Eye (tissue), 1 donor: ENCODE results near the gene ITIH1.

Source experiments
- DNase-seq: peaks from one replicate; pipeline ENCODE4 v3.0.0-alpha.2; 2015

ITIH1 gene

GRCh38 chr3:52790741-52791140, 13.3 kb downstream of the ITIH1 start:
- DNase-seq = no peak

DNA sequence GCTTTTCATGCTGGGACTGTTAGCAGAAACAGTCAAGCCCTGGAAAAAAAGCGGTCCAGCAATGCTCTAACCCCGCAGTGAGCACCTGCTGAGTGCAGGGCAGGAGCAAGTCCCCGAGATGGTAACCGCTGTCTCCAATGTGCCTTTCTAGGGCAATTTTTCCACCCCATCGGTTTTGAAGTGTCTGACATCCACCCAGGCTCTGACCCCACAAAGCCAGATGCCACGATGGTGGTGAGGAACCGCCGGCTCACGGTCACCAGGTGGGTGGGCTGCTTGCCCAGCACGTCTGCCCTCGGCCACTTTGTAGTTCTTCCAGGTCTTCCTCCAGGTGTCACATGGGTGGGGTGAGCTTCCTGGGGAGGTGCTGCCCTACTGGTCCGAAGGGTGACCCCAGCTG, 14.0 kb downstream of the ITIH1 start:
- peak; percentile 91 for DNase-seq

DNA sequence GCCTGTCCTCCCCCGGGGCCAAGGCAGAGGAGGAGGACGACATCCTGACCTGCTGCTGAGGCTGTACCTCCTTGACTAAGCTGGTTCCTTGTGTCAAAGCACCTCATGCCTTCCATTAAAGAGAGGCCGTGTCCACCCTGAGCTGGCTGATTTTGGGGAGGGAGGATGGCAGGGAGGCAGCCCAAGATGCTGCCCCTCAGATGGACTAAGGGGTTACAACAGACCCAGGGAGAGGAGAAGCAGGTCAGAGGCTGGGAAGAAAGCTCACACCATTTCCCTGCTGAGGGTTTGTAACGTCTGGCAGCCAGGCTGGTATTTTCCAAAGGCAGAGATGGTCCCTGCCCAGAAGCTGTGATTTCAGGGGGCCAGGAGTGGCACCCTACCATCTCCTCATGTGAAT, 14.5 kb downstream of the ITIH1 start:
- no peak for DNase-seq

- DNase-seq = no peak
These were observed 15.0 kb downstream of the ITIH1 start for GRCh38 chr3:52792413-52792812.

GRCh38 chr3:52792961-52793695, 15.7 kb downstream of the ITIH1 start:
- DNase-seq = no peak

- DNase-seq = peak; percentile 62
These were observed 16.6 kb downstream of the ITIH1 start for GRCh38 chr3:52793702-52794611.

- no peak for DNase-seq
These were observed 17.3 kb downstream of the ITIH1 start, which contains the start of gene ITIH3 for GRCh38 chr3:52794612-52795099. Gene ITIH3 (plus strand): TSS chr3:52794796. CDS start chr3:52794804, 8 bp downstream.

DNA sequence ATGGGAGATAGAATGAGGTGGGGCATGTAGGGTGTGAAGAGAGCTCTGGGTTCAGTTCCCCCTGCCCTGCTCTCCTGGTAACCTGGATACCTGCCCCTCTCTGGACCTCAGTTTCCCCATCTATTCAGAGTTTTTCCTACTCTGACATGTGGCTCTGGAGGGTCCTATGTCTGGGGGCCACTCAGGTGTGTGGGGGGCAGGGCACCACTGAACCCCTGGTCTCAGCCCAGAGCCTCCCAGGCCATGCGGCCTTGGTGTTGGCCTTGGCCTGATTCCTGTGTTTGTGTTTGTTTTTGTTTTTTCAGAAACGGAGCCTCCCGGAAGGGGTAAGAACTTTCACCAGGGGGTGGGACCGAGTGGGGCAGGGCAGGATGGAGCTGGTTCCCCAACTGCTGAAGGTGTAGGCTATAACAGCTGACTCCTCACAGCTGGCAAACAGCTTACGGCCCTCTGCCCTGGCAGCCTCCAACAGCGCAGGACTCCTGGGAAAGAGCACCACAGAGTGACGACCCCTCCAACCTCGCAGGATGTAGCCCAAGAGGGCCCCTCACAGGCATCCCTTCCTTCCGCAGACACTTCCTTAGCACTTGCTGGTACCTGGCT, 18.0 kb downstream of the ITIH1 start:
- DNase-seq = no peak

DNA sequence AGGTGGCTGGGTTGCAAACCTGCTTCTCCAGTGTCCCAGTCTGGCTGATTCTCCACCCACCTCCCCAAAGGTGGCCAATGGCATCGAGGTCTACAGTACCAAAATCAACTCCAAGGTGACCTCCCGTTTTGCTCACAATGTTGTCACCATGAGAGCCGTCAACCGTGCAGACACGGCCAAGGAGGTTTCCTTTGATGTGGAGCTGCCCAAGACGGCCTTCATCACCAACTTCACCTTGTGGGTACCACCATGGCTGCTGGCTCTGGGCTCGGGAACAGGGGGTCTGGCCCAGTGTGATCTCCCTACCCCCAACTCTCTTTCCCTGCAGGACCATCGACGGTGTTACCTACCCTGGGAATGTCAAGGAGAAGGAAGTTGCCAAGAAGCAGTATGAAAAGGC, 19.0 kb downstream of the ITIH1 start:
- DNase-seq = no peak

DNA sequence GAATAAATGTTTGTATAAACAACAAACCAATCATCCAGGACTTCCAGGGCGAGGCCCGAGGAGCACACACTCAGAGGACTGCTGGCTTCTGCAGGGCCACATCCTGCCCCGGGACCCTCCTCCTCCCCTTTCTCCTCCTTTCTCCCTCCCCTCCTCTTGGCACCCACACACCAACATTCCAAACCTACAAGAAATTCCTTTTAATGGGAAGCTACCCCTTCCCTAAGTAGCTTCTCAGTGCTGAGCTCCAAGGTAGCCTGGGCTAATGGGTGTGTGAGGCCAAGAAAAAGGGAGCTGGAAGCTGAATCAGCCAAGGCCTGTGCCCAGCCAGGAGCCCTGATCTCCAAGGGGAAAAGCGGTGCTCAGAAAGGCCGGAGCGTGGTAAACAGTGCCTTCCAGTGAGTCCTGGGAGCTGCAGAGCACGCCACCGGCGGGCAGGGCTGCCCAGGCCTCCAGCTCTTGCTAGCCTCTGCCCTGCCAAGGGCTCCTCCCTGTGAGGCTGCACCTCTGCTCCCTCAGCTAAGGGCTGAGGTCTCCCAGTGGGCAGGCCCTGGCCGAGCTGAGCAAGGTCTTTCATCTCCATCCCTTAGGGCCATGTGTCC, 21.1 kb downstream of the ITIH1 start:
- DNase-seq = no peak

- no peak for DNase-seq
These were observed 21.6 kb downstream of the ITIH1 start for GRCh38 chr3:52798978-52799476.

DNA sequence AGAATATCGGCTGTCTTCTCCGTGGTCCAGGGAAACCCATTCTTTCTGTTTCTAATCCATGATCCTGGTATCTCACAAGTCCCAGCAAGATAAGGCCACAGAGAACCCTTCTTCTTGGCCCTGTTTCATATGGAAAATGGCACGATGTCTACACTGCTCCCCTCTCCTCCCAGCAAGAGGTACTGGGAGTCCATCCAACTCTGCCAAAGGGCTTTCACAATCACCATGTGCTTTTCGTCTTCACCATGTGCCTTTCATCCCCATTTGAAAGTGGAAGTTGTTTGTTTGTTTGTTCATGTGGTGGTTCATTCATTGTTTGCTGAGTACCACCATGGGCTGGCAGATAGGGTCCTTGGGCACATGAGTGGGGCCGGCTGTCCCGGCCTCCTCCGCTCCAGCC, 22.7 kb downstream of the ITIH1 start:
- DNase-seq = no peak

DNA sequence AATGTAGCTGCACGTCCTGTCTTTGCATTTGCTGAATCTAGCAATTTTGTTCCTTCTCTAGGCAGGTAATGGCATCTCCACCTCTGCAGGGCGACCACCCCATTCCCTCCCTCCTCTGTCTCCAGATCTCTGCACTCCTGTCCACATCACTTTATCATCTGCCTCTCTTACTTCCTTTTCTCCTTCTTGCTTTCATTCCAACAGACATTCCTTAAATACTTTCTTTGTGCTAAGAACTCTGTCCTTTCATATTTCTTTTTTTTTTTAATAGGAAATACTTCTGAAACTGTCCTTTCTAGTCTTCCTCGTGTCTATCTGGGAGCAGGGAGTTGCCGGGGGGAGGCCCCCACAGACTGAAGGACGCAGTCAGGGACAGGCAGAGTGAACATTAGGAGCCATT, 24.4 kb downstream of the ITIH1 start:
- DNase-seq = no peak

DNA sequence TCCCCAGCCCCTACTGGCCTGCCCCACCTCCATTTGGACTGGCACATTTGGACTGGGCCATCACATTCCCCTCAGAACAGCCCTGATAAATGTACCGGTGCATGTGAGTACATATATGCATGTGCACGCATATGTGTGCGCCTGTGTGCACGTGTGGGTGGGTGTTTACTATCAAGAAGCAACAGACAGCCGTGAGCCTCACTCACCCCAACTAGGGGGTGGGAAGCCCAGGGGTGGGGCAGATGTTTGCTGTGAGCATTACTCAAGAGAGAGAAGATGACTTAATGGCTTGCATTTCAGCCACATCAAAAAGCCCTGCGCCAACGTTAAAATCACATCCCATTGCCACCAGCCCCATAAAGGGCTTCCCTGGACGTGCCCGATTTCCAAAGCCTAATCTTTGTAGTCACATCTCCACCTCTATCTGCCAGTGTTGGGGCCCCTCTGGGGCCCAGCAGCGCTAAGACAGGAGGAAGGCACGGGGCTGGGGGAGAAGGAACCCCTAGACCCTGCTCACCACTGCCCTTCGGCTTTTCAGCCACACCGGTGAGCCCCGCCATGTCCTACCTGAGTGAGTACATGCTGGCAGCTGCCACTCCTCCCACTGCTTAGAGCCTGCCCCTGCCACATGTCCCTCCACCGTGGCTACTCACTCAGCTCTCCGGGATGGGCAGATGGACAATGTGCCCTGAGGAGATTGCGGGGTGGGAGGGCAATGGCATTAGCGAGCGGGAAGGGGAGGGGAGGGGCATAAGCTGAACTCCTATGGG, 28.1 kb downstream of the ITIH1 start:
- peak; percentile 36 for DNase-seq

GRCh38 chr3:52809149-52809548, 31.8 kb downstream of the ITIH1 start:
- DNase-seq = no peak

- DNase-seq = no peak
These were observed 32.4 kb downstream of the ITIH1 start for GRCh38 chr3:52809662-52810377.

GRCh38 chr3:52810923-52811322, 33.5 kb downstream of the ITIH1 start:
- DNase-seq = no peak

- no peak for DNase-seq
These were observed 34.1 kb downstream of the ITIH1 start for GRCh38 chr3:52811452-52812011.

- no peak for DNase-seq
These were observed 36.4 kb downstream of the ITIH1 start for GRCh38 chr3:52813810-52814209.

DNA sequence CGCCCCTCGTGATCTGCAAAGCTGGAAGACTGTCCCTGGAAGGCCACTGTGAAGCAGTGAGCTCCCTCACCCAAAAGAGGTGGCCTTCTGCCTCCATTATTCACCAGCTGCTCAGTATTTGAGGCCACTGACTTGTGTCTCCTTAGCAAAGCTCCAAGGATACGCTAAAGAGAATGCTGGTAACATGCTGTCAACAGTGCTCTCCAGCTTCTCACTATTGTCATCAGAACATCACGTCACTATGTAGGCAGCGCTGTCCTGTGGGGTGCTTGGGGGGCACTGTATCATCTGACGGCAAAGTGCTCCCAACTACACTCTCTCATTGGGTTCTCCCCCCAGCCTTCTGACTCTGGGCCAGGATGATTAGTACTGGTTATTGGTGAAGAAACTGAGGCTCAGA, 38.8 kb downstream of the ITIH1 start:
- DNase-seq = no peak

DNA sequence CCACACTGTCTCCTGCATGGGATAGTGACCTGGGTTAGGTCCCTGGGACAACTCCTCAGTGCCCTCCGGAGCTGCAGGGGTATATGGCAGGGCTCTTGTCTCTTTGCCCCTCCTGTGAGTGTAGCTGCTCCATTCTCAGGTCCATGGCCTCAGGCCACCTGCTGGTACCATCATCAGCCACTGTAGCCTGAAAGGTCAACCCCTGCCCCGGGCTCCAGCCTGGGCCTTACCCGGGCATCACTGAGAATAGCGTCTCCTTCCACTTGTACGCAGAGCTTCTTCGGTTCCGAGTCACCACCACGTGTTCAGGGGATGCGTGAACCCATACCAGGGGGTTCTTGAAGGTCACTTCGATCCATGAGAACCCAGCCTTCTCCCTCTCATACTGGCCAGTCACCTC, 39.3 kb downstream of the ITIH1 start:
- DNase-seq = no peak
